ENCODE results near the gene UBN1.

UBN1 gene

DNA sequence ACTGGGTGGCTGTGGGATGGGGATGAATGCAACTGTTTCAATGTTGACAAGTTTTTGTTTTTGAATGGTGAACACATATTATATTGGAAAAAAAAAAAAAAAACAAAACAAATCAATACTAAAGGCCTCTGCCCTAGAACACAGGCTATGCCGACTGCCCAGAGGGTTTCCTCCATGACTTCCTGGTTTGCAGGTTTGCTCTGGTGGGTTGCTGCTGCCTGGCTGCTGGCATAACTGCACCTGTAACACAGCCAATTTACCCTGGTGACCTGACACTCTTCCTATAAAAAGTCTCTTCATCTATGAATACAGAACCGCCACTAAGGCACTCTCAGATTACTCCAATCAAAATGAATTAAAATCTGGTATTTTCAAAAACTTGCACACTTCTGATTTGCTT lies 10.6 kb upstream of the UBN1 start:
- no peak overlapping the region for H3K4me3 ChIP-seq (ENCODE audit: low read length)
- TF ChIP-seq, protein P1, sequence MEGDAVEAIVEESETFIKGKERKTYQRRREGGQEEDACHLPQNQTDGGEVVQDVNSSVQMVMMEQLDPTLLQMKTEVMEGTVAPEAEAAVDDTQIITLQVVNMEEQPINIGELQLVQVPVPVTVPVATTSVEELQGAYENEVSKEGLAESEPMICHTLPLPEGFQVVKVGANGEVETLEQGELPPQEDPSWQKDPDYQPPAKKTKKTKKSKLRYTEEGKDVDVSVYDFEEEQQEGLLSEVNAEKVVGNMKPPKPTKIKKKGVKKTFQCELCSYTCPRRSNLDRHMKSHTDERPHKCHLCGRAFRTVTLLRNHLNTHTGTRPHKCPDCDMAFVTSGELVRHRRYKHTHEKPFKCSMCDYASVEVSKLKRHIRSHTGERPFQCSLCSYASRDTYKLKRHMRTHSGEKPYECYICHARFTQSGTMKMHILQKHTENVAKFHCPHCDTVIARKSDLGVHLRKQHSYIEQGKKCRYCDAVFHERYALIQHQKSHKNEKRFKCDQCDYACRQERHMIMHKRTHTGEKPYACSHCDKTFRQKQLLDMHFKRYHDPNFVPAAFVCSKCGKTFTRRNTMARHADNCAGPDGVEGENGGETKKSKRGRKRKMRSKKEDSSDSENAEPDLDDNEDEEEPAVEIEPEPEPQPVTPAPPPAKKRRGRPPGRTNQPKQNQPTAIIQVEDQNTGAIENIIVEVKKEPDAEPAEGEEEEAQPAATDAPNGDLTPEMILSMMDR (conservative IDR thresholded peaks at IDR 0.05; ENCODE audit: low read length), result no peak
- DNase-seq (ENCODE audit: low read depth), result no peak

DNA sequence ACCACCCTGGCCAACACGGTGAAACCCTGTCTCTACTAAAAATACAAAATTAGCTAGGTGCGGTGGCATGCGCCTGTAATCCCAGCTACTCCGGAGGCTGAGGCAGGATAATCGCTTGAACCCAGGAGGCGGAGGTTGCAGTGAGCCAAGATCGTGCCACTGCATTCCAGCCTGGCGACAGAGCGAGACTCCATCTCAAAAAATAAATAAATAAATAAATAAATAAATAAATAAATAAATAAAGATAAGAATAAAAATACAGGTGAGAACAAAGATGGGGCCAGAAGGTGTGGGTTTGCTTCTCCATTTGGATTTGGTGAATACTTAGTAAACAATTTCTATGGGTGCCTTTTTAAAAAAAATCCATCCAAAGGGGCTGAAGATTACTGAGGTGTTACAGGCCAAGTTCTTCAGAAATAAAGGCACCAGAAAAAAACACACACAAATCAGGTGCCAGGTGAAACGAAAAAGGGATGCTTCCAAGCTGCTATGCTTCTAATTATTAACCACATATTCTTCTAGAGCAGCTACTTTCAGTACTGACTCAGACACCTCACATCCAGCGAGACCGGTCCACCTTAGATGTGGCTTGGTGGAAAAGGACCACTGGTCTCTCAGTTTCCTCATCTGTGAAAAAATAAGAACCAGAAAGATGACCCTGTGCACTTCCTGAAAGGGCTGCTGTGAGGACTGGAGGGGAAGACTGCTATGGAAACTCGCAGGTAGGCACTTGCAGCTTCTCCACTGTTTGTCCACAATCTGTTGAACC lies 9.4 kb upstream of the UBN1 start:
- DNase-seq (ENCODE audit: low read depth), result no peak
- TF ChIP-seq, protein P1 (conservative IDR thresholded peaks at IDR 0.05; ENCODE audit: low read length), result no peak
- H3K4me3 ChIP-seq (ENCODE audit: low read length), result no peak overlapping the region

DNA sequence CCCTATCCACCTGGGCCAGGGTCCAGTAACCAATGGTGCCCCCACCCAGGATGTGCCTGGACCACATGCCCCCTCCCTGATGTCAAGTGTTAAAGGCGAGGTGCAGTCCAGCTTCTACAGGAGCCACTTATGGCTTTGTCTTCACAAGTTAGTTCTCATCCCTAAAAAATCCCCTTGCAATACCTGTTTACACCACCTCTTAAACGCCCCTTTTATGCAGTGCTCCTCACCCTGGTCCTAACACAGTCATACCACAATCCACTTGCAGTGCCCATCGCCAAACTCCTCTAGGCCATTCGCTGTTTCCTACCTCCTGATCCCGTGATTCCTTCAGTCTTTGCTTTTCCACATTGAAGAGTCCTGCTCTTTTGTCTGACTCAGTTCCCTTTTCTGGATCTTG lies 7.3 kb upstream of the UBN1 start:
- no peak for DNase-seq (ENCODE audit: low read depth)
- TF ChIP-seq, protein P1 (conservative IDR thresholded peaks at IDR 0.05; ENCODE audit: low read length), result no peak
- H3K4me3 ChIP-seq (ENCODE audit: low read length), result no peak overlapping the region

DNA sequence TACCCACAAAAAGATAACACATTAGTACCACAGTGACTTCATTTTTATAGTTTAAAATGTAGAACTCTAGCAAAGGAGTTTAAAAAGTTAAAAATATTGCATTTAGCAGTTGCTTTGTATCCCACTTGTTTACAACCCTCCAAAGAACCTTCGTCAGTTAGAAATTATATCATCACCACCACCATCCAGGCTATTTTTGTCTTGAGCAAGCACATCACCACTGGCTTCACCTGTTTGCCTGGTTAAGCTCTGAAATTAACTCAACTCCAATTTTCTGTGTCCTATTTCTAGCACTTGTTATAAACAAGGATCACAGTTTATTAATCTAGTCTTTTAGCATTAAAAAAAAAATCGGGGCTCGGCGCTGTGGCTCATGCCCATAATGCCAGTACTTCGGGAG lies 6.3 kb upstream of the UBN1 start:
- H3K4me3 ChIP-seq (ENCODE audit: low read length), result no peak overlapping the region
- TF ChIP-seq, protein P1 (conservative IDR thresholded peaks at IDR 0.05; ENCODE audit: low read length), result no peak
- no peak for DNase-seq (ENCODE audit: low read depth)

DNA sequence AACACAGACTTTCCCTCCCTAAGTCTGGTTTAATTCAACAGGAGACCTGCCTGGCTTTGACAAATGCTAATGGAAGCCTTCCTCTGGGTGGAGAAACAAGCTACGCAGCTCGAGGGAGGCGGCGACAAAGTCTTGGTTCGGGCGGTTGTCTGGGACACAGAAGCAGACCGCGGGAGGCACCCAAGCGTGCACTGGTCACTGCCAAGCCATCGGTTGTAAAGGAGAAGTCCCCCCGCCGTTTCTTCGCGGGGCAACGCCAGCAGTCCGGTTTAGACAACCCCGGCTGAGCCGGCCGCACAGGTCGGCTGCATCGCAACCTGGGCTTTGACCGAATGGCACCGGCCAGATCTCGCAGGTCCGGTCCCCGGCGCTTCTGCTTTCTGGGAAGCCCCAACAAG lies 779 bp upstream of the UBN1 start:
- DNase-seq (ENCODE audit: low read depth), result peak; percentile 56
- TF ChIP-seq, protein P1 (conservative IDR thresholded peaks at IDR 0.05; ENCODE audit: low read length), result no peak; the same call in 1 of the 2 replicates
- peak overlapping the region; percentile 83 for H3K4me3 ChIP-seq (ENCODE audit: low read length)

DNA sequence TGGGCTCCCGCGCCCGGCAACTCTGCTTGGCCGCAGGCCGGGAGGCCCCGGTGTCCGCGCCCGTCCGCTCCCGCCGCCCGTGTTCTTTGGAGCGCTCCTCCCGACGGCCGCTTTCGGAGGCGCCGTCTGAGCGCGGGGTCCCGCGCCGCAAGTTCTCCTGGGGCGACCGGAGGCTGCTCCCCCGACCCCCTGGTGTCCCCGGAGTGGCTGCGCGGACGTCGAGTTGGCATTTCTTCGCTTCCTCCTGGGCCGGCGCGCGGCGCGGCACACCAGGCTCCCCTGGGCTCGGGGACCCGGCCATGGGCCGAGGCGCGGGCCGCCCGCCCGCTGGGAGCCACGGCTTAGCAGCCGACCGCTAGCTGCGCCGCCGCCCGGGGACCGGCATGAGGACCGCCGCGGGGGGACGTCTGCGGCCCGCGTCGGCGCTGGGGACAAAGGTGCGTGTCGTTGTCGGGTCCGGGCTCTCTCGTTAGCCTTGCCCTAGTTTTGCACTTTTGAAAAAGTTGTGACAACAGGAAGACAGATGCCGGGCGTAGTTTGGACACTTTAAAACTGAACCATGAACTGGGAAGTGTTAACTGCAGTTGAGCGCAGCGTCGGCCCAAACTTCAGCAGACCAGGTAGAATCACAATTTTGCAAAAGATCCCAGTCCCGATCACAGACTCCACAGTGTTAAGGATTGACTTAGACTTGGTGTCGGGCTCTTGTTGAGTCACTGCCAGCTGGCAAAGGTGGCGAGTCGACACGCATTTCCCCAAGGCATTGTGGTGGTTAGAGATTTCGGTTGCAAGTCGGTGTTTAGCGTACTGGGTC lies 700 bp downstream of the UBN1 start:
- H3K4me3 ChIP-seq (ENCODE audit: low read length), result peak overlapping the region; percentile 79
- DNase-seq (ENCODE audit: low read depth), result peak; percentile 65
- TF ChIP-seq, protein P1 (conservative IDR thresholded peaks at IDR 0.05; ENCODE audit: low read length), result no peak

Data from AG10803 (cell line).